Measurements from ENCODE around the gene CRHR2.

- no peak for TF ChIP-seq CTCF (conservative IDR thresholded peaks at IDR 0.05 in 1 of 2, IDR thresholded peaks at IDR 0.05 in 1 of 2; ENCODE audit: extremely low read depth in 1 of 2, insufficient read depth in 1 of 2, low read depth in 1 of 2, low read length in 2 of 2)
- TF ChIP-seq EZH2 (IDR thresholded peaks at IDR 0.05; ENCODE audit: borderline replicate concordance, low read length): no peak
Observed at GRCh38 chr7:30683816-30684215, 1.6 kb upstream of the CRHR2 start.

Measured in mammary epithelial cell (primary cell).